HG03432 (cell line): ENCODE data around the gene DDAH1.
"Not testable (repeated sequence)": the region's sequence is repeated elsewhere in the genome, so short reads cannot be mapped to it uniquely, and the experiment has no call there.

Source experiments
- ATAC-seq: cut with Tn5 transposase; IDR thresholded peaks from one replicate; pipeline ENCODE4 v1.9.1; 2021; ENCODE audit warnings: mild to moderate bottlenecking, moderate library complexity; ENCODE audit not compliant: unreplicated experiment

Gene DDAH1

GRCh38 chr1:85361606-85362296, 103.2 kb downstream of the DDAH1 start:
- no peak for ATAC-seq

- ATAC-seq = no peak
Observed at GRCh38 chr1:85360730-85361493, 104.0 kb downstream of the DDAH1 start.

DNA sequence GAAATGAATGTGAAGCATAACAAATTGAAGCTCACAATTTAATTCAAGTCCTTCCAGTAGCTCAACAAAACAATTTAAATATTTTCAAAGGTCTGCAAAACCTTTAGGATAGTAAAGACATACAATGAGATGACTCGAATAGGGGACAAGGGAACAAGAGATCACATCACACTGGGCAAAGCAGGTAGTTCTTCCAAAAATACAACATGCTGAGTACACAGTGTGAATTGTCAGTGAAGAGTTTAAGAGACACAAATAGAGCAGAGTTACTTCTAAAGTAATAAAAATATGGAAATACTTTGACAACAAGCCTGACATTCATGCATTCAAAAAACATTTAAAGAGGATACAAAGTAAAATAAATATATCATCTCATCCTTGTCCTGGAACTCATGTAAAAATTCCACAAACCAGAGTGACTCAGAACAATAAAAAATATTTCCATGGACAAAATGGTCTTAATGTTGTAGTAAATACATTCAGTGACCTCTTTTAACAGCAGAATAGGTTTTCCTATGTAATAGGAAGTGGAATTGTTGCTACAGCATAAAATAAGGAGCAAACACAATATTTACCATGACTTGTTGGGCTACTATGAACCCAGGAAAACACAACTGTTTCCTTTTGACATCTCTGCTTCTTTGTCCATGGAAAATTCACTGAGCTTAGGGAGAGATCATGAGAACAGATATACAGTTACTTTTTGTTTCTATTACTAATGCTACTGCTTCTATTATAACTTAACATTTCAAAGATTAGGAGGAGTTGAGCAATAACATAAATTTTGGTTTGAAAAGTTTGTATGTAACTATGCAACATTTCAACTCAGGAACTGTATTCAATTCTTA, 104.9 kb downstream of the DDAH1 start:
- ATAC-seq = no peak

GRCh38 chr1:85358702-85359438, 106.1 kb downstream of the DDAH1 start:
- no peak for ATAC-seq

DNA sequence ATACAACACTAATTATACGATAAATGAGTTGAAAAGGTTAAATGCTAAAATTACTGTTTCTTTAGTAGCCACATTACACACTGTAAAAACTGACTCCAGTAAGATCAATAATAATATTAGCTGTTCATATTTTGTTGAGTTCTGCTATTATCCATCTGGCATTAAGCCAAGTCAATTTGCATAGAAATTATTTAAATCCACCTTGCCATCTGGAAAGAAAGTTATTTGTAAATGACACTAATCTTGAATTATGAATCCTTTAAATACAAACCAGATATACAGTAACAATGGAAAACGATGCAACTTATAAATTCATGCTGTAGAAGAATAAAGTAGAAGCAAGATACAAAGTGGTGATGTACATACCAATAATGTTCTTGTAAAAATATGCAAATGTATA, 107.1 kb downstream of the DDAH1 start:
- ATAC-seq = no peak

GRCh38 chr1:85356130-85356529, 108.8 kb downstream of the DDAH1 start:
- no peak for ATAC-seq

GRCh38 chr1:85352055-85352454, 112.9 kb downstream of the DDAH1 start:
- ATAC-seq = no peak

DNA sequence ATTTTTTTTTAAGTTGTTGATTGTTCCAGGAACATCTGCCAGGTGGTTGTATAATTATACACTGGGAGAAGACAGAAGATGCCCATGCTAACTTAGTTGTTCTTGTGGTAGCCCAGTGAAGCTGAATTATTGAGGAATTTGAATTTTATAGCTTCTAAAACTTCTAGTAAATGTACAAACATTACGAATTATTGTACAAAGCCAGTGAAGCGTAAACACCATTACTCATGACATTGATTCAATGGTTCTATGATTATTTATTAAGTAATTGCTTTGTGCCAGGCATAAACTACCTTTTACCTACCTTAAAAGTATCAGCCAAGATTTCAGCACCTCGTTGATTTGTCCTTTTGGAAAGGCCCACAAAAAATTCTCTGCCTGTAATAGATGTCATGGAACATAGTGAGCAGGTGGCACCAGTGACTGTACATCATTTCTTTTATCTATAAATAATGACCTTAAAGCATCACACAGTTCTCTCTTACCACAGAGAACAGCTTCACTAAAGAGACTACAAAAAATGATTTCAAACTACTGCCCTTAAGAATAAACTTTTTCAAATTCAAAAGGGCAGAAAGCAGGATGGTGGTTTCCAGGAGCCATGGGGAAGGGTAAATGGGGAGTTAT, 113.6 kb downstream of the DDAH1 start:
- no peak for ATAC-seq

DNA sequence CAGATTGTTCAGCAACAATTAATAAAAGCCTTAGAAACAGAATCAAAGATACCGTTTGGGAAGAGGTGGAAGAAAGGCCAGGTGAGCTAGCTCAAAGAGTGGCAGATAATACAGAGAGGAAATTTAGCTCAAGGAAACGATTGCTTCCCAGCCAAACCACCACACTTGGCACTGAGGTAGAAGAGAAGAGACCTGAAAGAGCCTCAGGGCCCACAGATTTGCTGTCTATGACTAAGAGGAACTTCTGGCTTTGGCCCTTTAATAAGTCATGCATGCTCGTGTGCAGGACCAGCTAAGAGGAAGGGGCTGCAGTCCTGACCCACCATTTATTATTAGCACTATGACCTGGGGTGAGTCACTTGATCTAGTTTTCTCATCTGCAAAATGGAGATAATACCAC, 115.7 kb downstream of the DDAH1 start:
- ATAC-seq = no peak

GRCh38 chr1:85347908-85348307, 117.1 kb downstream of the DDAH1 start:
- ATAC-seq = no peak

- ATAC-seq = not testable (repeated sequence)
Observed at GRCh38 chr1:85347275-85347674, 117.7 kb downstream of the DDAH1 start.

DNA sequence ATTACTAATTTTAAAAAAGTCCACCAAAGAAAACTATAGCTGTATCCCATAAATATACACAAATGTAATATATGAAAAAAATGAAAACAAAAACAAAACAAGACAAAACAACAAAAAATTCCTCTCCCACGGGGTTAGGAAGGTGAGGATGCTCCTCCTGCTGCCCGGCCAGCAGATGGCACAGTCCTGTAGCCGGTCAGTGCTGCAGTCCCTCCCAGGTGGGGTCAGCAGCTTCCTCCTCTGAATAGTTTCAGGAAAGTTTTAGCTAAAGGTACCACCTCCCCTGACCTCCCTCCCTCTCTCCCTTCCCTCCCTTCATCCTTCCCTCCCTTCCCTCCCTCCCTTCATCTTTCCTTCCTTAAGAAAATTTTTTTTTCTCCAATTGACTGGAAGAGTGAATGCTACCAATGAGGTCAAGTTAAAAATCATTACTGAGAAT, 120.7 kb downstream of the DDAH1 start:
- no peak for ATAC-seq

- no peak for ATAC-seq
Observed at GRCh38 chr1:85343612-85344255, 121.2 kb downstream of the DDAH1 start.

GRCh38 chr1:85343213-85343611, 121.7 kb downstream of the DDAH1 start:
- no peak for ATAC-seq

- no peak for ATAC-seq
Observed at GRCh38 chr1:85342207-85342606, 122.8 kb downstream of the DDAH1 start.

- no peak for ATAC-seq
Observed at GRCh38 chr1:85340427-85340826, 124.5 kb downstream of the DDAH1 start.

DNA sequence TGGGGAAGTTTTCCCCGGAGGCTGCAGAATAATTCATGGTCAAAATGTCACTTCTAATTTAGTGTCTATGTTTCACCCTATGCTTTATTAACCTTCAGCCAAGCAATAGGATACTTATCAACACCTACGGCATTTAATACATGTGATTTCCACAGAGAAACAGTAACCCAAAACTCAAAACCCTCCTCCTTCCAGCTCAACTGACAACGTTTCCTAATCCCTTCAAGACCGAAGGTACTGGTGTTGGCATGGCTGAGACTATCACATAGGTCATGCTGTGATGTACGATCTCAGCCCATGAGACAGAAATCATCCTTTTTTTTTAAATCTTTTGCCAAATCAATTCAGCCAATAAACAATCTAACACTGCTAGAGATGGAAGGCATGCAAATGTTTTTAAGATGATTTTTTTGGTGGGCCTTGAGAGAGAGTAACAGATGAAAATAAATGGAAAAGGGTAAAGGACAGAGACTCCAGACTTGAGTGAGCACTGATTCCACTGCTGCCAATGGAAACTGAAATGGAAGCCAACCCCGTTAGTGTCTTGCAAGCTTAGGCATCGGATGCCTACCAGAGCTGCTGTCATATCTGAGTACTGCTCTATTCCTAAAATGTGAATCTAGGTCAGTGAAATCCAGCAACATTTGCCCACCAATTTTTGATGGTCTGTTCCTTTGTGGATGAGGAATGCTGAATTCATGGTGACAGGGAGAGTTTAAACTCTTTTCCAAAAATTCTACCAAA, 125.1 kb downstream of the DDAH1 start:
- ATAC-seq = no peak

DNA sequence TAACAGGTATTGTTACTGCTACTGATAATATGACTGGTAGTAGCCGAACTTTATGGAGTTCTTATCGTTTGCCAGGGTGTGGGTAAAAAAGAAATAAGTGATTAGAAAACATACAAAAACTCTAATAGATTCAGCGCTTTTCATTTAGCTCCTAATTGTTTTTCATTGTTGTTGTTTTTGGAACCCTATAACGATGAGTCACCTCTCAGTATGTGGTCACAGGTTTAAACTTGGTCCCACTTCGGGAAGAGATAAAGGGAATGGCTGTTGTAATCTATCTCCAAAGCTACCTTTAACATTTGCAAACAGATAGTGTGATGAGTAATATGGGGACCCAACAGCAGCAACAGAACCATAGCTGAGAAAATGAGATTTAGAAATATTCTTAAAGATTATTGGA, 125.9 kb downstream of the DDAH1 start:
- ATAC-seq = no peak

DNA sequence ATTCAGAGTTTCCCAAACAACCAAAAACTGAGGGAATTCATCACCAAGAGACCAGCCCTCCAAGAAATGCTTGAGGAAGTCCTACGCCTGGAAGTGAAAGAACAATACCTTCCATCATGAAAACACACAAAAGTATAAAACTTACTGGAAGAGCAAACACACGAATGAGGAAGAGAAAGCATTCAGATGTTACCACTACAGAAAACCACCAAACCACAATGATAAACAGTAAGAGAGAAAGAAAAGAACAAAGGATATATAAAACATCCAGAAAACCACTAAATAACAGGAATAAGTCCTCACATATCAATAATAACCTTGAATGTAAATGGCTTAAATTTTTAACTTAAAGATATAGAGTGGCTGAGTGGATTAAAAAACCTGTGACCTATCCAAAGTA, 130.0 kb downstream of the DDAH1 start:
- ATAC-seq = peak; percentile 72
